Right ventricle myocardium superior (tissue), 1 donor: ENCODE data around the gene TNFSF13B. TPM values are rescaled to one million over a fixed set of nuclear protein-coding genes. Genes with fewer than 3 reads are reported as not detected.
A peak's percentile ranks its signal among the peaks of the same experiment; 100 is the strongest.
"Not testable (repeated sequence)": the region's sequence is repeated elsewhere in the genome, so short reads cannot be mapped to it uniquely, and the experiment has no call there.

ENCODE experiments used
- ATAC-seq: fragments of 200-7000 bp; cut with Tn5 transposase; one replicate; pipeline ENCODE4 v1.9.1; 2020; ENCODE audit warnings: mild to moderate bottlenecking; ENCODE audit not compliant: poor library complexity
- DNase-seq: peaks from one replicate; pipeline ENCODE4 v3.0.0-alpha.2; 2020
- intact Hi-C: fragments of 100-400 bp; cut with DNase I; formaldehyde crosslinking; loops from one replicate; pipeline ENCODE4 v1.11.2; 2022
- total RNA-seq: library from RNA; stranded (reverse); fragmentation: NEBNext Ultra II Directional; extraction: Animal tissue kit (Norgen Biotek cat#: 25700); gene quantifications from one replicate; pipeline ENCODE4 v1.2.1, GENCODE V29; 2021
- donor health status: DM: no; HTN: yes; CAD: no; lungs with severe emphysema.

The TNFSF13B gene
- total RNA-seq, 1 donor from 2014 or later, result 1.6 TPM

GRCh38 chr13:108274718-108275117 is 5.2 kb downstream of the TNFSF13B start:
- ATAC-seq (no peak), DNase-seq (no peak)
- intact Hi-C loops, result no loop called here

DNA sequence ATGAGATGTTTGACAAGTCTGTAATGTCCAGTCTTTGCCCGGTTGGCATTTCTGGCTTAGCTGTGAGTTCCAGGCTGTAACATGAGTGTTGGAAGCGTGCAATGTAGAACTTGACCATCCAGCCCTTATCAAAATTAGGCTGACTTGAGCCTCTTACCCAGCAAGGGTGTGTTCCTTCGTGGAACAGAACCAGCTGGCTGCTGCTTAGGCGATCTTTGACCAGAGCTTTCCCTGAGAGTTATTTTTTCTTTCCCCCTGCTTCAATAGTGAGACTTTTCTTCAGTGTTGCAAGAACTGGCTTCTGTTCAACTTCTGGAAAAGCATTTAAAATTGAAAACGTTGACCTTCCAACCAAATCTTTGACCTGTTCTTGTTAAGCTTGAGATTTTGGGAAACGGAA is 6.5 kb downstream of the TNFSF13B start:
- intact Hi-C loops, result no loop called here
- peak; percentile 80 for DNase-seq
- ATAC-seq, result peak; percentile 97

DNA sequence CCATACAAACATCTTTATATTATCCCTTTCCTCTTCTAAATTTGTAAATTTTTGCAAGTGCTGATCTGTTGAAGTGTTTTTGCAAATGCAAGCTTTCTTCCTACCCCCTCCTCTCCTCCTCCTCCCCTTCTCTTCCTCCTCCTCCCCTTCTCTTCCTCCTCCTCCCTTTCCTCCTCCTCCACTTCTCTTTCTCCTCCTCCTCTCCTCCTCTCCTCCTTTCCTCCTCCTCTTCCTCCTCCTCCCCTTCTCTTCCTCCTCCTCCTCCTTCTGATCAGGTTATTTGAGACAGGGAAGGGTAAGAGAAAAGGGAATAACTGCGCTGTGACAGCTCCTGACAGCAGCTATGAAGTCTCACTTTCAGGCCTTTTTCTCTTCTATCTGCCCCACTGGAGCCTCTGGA is 8.9 kb downstream of the TNFSF13B start:
- no peak for DNase-seq
- no peak for ATAC-seq
- intact Hi-C loops, result no loop called here

DNA sequence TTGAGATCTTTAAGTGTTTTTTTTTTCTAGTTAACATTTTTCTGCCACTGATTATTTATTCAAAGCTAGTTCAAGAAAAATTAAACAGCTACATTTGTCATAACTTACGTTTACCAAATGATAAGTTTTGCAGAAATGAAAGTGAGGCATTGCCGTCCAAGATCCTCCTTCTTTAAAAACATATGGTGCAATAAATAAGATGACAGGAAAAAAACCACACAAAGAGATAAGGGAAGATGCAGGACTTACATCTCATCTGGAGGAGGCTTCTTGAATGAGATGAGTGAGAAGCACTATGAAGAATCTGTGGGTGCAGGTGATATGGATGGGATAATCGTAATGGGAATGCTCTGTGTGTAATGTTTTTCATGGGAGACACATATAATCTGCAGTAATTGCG is 12.4 kb downstream of the TNFSF13B start:
- DNase-seq (no peak), ATAC-seq (no peak)
- intact Hi-C loops, result no loop called here

- ATAC-seq (peak; percentile 75), DNase-seq (no peak)
- intact Hi-C loops, result no loop called here
Measured at GRCh38 chr13:108283110-108283509, 13.6 kb downstream of the TNFSF13B start.

- intact Hi-C loops, result no loop called here
- no peak for DNase-seq
- no peak for ATAC-seq
Measured at GRCh38 chr13:108288741-108289140, 19.2 kb downstream of the TNFSF13B start.

DNA sequence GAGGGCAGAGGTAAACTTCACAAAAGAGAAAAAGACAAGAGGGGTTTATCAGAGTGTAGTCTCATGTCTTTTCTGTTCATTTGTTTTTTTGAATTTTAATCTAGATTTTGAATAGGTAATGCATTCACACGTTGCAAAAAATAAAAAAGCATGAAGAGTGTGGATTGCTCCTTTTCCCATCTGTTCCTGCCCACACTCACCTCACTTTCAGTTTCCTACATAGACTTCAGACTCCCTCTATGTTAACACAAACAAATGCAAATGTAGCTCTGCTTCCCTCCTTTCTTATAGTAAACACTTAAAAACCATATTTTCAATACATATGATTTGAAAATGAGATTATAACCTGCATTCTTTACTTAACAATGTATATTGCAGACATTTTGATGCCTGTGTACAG is 20.3 kb downstream of the TNFSF13B start:
- intact Hi-C loops, result no loop called here
- ATAC-seq, result no peak
- no peak for DNase-seq

GRCh38 chr13:108297114-108297513 is 27.6 kb downstream of the TNFSF13B start:
- intact Hi-C loops, result no loop called here
- DNase-seq (no peak), ATAC-seq (no peak)

GRCh38 chr13:108302279-108302678 is 32.8 kb downstream of the TNFSF13B start:
- no peak for DNase-seq
- intact Hi-C loops, result no loop called here
- ATAC-seq, result no peak

DNA sequence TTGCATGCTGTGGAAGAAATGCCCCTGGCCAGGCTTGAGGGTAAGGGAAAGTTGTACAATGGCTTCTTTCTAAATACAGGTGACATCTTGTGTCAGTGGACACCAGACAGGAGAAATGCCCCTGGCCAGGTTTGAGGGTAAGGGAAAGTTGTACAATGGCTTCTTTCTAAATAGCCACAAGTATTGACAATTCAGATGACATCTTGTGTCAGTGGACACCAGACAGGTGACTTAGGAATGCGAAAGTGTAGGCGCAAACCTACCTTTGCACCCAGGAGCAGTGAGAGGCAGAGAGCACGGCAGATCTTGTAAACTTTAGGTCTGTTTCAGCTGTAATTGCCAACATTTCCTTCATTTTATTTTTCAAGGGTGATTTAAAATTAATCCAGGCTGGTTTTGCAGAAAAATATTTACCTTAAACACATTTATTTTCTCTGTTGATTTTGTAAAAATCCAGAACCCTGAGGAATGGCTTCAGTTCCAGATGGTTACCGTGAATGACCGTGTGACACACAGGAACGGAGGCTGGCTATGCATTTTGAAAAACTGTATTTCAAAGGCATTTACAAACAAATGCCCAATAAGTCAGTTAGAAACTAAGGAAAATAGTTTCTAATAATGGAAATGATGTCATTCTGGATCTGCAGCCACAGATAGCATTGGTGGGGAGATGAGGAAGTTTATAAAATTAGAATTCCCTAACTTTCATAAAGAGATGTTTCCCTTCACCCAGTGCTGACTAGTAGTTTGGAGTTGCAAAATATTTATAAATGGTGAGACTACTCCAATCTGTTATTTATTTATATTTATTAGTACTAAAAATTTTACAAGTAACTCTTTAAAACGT is 34.9 kb downstream of the TNFSF13B start:
- DNase-seq (no peak), ATAC-seq (no peak)
- intact Hi-C loops, result no loop called here

GRCh38 chr13:108305655-108306054 is 36.1 kb downstream of the TNFSF13B start:
- DNase-seq (no peak), ATAC-seq (no peak)
- intact Hi-C loops, result no loop called here

- intact Hi-C loops, result no loop called here
- DNase-seq (no peak), ATAC-seq (no peak)
Measured at GRCh38 chr13:108306860-108307259, 37.3 kb downstream of the TNFSF13B start.

DNA sequence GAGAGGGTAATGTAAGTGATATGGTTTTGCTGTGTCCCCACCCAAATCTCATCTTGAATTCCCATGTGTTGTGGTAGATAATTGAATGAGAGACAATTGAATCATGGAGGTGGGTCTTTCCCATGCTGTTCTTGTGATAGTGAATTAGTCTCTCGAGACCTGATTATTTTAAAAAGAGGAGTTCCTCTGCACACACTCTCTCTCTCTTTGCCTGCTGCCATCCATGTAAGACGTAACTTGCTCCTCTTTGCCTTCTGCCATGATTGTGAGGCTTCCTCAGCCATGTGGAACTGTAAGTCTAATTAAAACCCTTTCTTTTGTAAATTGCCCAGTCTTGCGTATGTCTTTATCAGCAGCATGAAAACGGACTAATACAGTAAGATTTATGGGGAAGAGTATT is 42.1 kb downstream of the TNFSF13B start:
- DNase-seq, intact Hi-C loops, ATAC-seq: not testable (repeated sequence)

- intact Hi-C loops, result no loop called here
- DNase-seq (no peak), ATAC-seq (no peak)
Measured at GRCh38 chr13:108313382-108313781, 43.9 kb downstream of the TNFSF13B start.

- DNase-seq (no peak), ATAC-seq (no peak)
- intact Hi-C loops, result no loop called here
Measured at GRCh38 chr13:108315273-108315672, 45.8 kb downstream of the TNFSF13B start.

DNA sequence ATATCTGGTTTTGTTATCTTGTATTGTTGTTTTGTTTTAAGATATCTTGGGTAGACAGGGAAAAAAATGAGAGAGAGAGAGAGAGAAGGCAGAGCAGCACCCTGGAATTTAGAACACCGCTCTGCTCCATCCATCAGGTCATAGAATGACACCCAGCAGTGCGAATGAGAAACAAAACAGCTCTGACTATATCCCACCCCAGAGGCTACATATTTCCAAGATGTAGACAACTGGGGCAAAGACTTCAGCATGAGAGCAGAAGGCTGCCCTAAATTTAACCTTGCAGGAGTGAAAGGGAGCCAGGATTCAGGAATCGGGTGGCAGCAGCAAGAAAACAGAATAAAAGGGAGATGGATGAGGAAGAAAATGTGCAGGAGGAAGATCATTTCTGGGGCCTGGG is 46.5 kb downstream of the TNFSF13B start:
- intact Hi-C loops, result no loop called here
- no peak for DNase-seq
- no peak for ATAC-seq

- intact Hi-C loops, result no loop called here
- DNase-seq, result no peak
- ATAC-seq, result no peak
Measured at GRCh38 chr13:108316413-108316812, 46.9 kb downstream of the TNFSF13B start.

DNA sequence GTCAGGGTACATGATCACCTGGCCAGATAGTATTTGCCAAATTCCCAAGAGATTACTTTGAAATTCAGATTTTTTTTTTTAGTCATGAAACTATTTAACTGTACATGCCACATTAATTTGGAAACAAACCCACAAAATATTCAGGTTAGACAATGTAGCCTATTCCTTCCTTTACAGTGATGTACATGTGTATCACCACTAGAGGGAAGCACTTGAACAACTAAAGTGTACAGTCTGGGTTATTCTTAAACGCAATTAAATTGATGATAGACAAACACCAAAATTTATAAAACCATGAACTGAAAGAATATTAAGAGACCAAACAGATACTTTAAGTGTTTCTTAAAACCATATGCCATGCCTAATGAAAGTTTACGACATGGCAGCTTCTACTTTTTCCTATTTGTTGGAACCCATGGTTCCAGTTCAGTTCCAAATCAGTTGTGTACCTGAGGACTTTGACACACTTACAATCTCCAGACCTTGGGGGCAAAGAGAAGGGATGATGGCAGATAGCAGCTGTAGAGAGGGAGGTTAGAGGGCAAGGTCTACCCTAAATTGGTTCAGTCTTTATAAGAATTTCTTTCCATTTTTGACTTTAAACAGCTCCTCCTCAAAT is 52.8 kb downstream of the TNFSF13B start:
- intact Hi-C loops, result loop anchor here (5.0 kb wide), 1 partner anchor 575 kb away; no protein-coding TSS in a partner anchor
- ATAC-seq, result peak; percentile 81
- DNase-seq, result no peak

DNA sequence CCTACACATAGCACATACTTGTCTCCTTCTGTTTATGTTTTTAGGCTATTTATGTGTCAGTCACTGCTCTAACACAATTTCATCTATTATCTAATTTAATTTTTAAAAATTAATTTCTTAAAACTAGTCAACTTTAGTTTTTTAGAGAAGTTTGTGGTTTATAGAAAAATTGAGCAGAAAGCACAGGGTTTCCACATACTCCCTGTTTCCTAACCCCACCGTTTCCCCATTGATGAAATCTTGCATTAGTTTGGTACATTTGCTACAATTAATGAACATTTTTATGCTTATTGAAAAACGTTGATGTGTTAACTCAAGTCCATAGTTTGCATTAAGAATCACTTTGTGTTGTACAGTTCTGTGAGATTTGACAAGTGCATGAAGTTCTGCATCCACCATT is 53.5 kb downstream of the TNFSF13B start:
- intact Hi-C loops, result loop anchor here (5.0 kb wide), 1 partner anchor 574 kb away; no protein-coding TSS in a partner anchor
- ATAC-seq (no peak), DNase-seq (no peak)

GRCh38 chr13:108325863-108326262 is 56.3 kb downstream of the TNFSF13B start:
- no peak for DNase-seq
- intact Hi-C loops, result no loop called here
- no peak for ATAC-seq
